Fibroblast of lung (primary cell): ENCODE data around the gene TMCO5A.

Experiments used
- CTCF ChIP-seq, 2 donors: IDR thresholded peaks in 1 of 2; conservative IDR thresholded peaks in 1 of 2; 1 replicate in 1 of 2; 2 replicates in 1 of 2; pipeline ENCODE4 v1.5.1; 2011 to 2012; ENCODE audit warnings: low read length in 2 of 2, control low read depth in 1 of 2, inconsistent platforms in 1 of 2, low read depth in 1 of 2, mild to moderate bottlenecking in 1 of 2
- EZH2 ChIP-seq: IDR thresholded peaks from 2 replicates; pipeline ENCODE4 v1.5.1; 2012; ENCODE audit warnings: low read length, control low read depth, mild to moderate bottlenecking; ENCODE audit errors: missing control alignments

- TF ChIP-seq CTCF (conservative IDR thresholded peaks at IDR 0.05 in 1 of 2, IDR thresholded peaks at IDR 0.05 in 1 of 2; ENCODE audit: low read depth in 1 of 2, low read length in 2 of 2) (no peak), EZH2 (no peak)
These were observed 49.9 kb downstream of the TMCO5A start for GRCh38 chr15:37984368-37984767.
